Mucosa of rectum (tissue), 2 donors: ENCODE data around the gene LCN6.

ENCODE experiments used
- H3K27ac ChIP-seq, 2 donors: one replicate each; pipeline ENCODE4 v1.7.0; 2013; ENCODE audit warnings: inconsistent platforms in 2 of 2, low read depth in 2 of 2, low read length in 2 of 2
- H3K27me3 ChIP-seq, 2 donors: one replicate each; pipeline ENCODE4 v1.7.0; 2013; ENCODE audit warnings: low read length in 2 of 2; ENCODE audit not compliant: control insufficient read depth in 2 of 2, insufficient read depth in 2 of 2
- H3K36me3 ChIP-seq, 2 donors: one replicate each; pipeline ENCODE4 v1.7.0; 2013; ENCODE audit warnings: low read length in 2 of 2; ENCODE audit not compliant: control insufficient read depth in 2 of 2, insufficient read depth in 2 of 2
- H3K4me1 ChIP-seq, 2 donors: one replicate each; pipeline ENCODE4 v1.7.0; 2013; ENCODE audit warnings: low read length in 2 of 2, mild to moderate bottlenecking in 1 of 2; ENCODE audit not compliant: control insufficient read depth in 2 of 2, insufficient read depth in 2 of 2
- H3K4me3 ChIP-seq, 2 donors: one replicate each; pipeline ENCODE4 v1.7.0; 2013; ENCODE audit warnings: low read length in 2 of 2
- H3K9ac ChIP-seq, 2 donors: one replicate each; pipeline ENCODE4 v1.7.0; 2013; ENCODE audit warnings: low read length in 2 of 2, low read depth in 1 of 2, mild to moderate bottlenecking in 1 of 2
- H3K9me3 ChIP-seq, 2 donors: one replicate each; pipeline ENCODE4 v1.7.0; 2013; ENCODE audit warnings: low read length in 2 of 2; ENCODE audit not compliant: control insufficient read depth in 2 of 2
- donor health status: healthy.
- donor health status: Normal muscosa, but diverticular disease.

LCN6 gene

GRCh38 chr9:136703276-136703860, 45.0 kb downstream of the LCN6 start:
- Histone ChIP-seq H3K36me3 (no peaks in the 10 kb centered on the region), H3K4me1 (peaks cover 2 to 5% of the 10 kb centered on the region in 2 donors), H3K27me3 (peaks cover 9 to 12% of the 10 kb centered on the region in 2 donors), H3K27ac (no peak overlapping the region), H3K9ac (no peak overlapping the region), H3K9me3 (no peaks in the 10 kb centered on the region), H3K4me3 (no peak overlapping the region)

GRCh38 chr9:136701668-136702053, 46.7 kb downstream of the LCN6 start:
- Histone ChIP-seq H3K4me1 (peaks cover 12 to 13% of the 10 kb centered on the region in 2 donors), H3K27me3 (peaks cover 9 to 17% of the 10 kb centered on the region in 2 donors), H3K9ac (no peak overlapping the region), H3K9me3 (no peaks in the 10 kb centered on the region), H3K4me3 (no peak overlapping the region), H3K36me3 (no peaks in the 10 kb centered on the region), H3K27ac (no peak overlapping the region)

- H3K27ac ChIP-seq = peak overlapping the region in 1 of 2 donors; percentile 48
- H3K4me1 ChIP-seq = peaks cover 13 to 17% of the 10 kb centered on the region in 2 donors
- H3K4me3 ChIP-seq = peak overlapping the region; percentile 30 to 61
- peak overlapping the region in 1 of 2 donors; percentile 24 for H3K9ac ChIP-seq
- H3K27me3 ChIP-seq = peaks cover 9 to 17% of the 10 kb centered on the region in 2 donors
- H3K36me3 ChIP-seq = no peaks in the 10 kb centered on the region
- no peaks in the 10 kb centered on the region for H3K9me3 ChIP-seq
Measured at GRCh38 chr9:136700959-136701667, 47.2 kb downstream of the LCN6 start.

- Histone ChIP-seq H3K27ac (no peak overlapping the region), H3K36me3 (no peaks in the 10 kb centered on the region), H3K4me1 (peaks cover 21 to 25% of the 10 kb centered on the region in 2 donors), H3K4me3 (no peak overlapping the region), H3K9me3 (no peaks in the 10 kb centered on the region), H3K27me3 (peaks cover 9 to 17% of the 10 kb centered on the region in 2 donors), H3K9ac (no peak overlapping the region)
Measured at GRCh38 chr9:136700304-136700703, 48.0 kb downstream of the LCN6 start.

- Histone ChIP-seq H3K9me3 (no peaks in the 10 kb centered on the region), H3K9ac (no peak overlapping the region), H3K27ac (no peak overlapping the region), H3K27me3 (peaks cover 9 to 17% of the 10 kb centered on the region in 2 donors), H3K4me3 (no peak overlapping the region), H3K36me3 (no peaks in the 10 kb centered on the region), H3K4me1 (peaks cover 26 to 39% of the 10 kb centered on the region in 2 donors)
Measured at GRCh38 chr9:136698635-136699246, 49.6 kb downstream of the LCN6 start.

- Histone ChIP-seq H3K9ac (no peak overlapping the region), H3K36me3 (no peaks in the 10 kb centered on the region), H3K9me3 (no peaks in the 10 kb centered on the region), H3K27me3 (peaks cover 9 to 17% of the 10 kb centered on the region in 2 donors), H3K4me3 (no peak overlapping the region), H3K4me1 (peaks cover 32 to 47% of the 10 kb centered on the region in 2 donors), H3K27ac (no peak overlapping the region)
Measured at GRCh38 chr9:136697821-136698526, 50.4 kb downstream of the LCN6 start.

- Histone ChIP-seq H3K27ac (no peak overlapping the region), H3K36me3 (no peaks in the 10 kb centered on the region), H3K9ac (no peak overlapping the region), H3K4me1 (peaks cover 37 to 53% of the 10 kb centered on the region in 2 donors), H3K9me3 (no peaks in the 10 kb centered on the region), H3K4me3 (peak overlapping the region; percentile 1 to 4), H3K27me3 (peaks cover 9 to 17% of the 10 kb centered on the region in 2 donors)
Measured at GRCh38 chr9:136697146-136697820, 51.0 kb downstream of the LCN6 start.

GRCh38 chr9:136696502-136696901, 51.8 kb downstream of the LCN6 start:
- peaks cover 37 to 59% of the 10 kb centered on the region in 2 donors for H3K4me1 ChIP-seq
- H3K4me3 ChIP-seq = no peak overlapping the region
- peak overlapping the region in 1 of 2 donors; percentile 69 for H3K27ac ChIP-seq
- H3K9me3 ChIP-seq = no peaks in the 10 kb centered on the region
- no peaks in the 10 kb centered on the region for H3K36me3 ChIP-seq
- H3K9ac ChIP-seq = no peak overlapping the region
- H3K27me3 ChIP-seq = peaks cover 9 to 14% of the 10 kb centered on the region in 2 donors

GRCh38 chr9:136695955-136696354, 52.4 kb downstream of the LCN6 start:
- peak overlapping the region; percentile 41 to 69 for H3K27ac ChIP-seq
- peaks cover 4 to 13% of the 10 kb centered on the region in 2 donors for H3K27me3 ChIP-seq
- H3K4me3 ChIP-seq = no peak overlapping the region
- H3K9me3 ChIP-seq = no peaks in the 10 kb centered on the region
- no peaks in the 10 kb centered on the region for H3K36me3 ChIP-seq
- H3K9ac ChIP-seq = peak overlapping the region; percentile 24 to 66
- peaks cover 34 to 65% of the 10 kb centered on the region in 2 donors for H3K4me1 ChIP-seq
